HG03175 (cell line): ENCODE measurements around the gene LOX.

ENCODE experiments used
- ATAC-seq: cut with Tn5 transposase; IDR thresholded peaks from one replicate; pipeline ENCODE4 v1.9.1; 2021; ENCODE audit warnings: mild to moderate bottlenecking, moderate library complexity; ENCODE audit not compliant: unreplicated experiment

LOX gene

DNA sequence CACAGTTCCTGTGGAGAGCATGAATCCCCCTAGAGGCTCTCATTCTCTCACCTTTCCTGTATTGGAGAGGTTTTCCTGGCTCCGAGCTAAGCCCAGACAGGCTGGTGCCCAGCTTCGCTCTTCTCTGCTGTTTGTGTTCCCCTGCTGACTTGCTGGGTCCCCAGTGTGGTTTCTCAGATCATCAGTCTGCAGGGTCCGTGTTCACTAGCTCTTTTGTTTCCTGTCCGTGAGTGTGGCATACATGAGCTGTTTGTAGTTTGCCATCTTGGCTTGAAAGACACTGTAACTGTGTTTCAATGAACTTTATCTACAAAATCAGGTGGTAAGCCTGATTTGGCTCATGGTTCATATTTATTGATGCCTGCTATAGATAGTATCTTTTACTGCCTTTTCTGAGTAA lies 23.8 kb downstream of the LOX start:
- no peak for ATAC-seq

DNA sequence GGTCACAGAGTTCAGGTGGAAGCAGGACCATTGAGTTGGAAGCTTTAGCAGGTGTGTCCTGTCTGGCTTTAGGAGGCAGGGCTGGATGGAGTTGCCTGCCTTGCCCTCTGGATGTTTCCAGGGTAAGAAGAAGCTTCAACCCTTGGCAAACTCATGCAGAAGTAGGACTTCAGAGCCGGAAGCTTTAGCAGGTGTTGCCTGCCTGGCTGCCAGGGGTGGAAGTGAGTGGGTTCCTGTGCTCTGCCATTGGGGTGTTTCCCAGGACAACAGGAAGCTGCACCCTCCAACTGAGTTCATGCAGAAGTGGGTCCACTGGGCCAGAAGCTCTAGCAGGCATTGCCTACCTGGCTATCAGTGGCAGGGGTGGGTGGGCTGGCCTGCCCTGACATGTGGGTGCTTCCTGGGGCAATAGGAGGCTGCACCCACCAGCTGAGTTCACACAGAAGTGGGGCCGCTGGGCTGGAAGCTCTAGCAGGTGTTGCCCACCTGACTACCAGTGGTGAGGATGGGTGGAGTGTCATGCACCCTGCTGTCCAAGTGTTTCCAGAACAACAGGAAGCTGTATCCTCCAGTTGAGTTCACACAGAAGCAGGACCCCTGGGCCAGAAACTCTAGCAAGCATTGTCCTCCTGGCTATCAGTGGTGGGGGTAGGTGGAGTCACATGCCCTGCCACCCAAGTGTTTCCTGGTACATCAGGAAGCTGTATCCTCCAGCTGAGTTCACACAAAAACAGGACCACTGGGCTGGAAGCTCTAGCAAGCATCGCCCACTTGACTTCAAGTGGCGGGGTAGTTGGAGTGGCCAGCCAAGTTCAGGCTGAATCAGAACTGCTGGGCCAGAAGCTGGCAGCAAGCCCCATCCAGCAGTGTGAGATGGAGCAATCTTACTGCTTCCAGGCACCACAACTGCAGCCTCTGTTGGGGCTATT lies 24.6 kb downstream of the LOX start:
- ATAC-seq = no peak

DNA sequence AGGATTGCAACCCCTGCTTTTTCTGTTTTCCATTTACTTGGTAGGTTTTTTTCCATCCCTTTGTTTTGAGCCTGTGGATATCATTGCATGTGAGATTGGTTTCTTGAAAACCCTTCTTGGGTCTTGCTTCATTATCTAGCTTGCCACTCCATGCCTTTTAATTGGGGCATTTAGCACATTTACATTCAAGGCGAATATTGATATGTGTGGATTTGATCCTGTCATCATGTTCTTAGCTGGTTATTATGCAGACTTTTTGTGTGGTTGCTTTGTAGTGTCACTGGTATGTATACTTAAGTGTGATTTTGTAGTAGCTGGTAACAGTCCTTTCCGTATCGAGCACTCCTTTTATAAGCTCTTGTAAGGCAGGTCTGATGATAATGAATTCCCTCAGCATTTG lies 26.5 kb downstream of the LOX start:
- ATAC-seq = no peak

DNA sequence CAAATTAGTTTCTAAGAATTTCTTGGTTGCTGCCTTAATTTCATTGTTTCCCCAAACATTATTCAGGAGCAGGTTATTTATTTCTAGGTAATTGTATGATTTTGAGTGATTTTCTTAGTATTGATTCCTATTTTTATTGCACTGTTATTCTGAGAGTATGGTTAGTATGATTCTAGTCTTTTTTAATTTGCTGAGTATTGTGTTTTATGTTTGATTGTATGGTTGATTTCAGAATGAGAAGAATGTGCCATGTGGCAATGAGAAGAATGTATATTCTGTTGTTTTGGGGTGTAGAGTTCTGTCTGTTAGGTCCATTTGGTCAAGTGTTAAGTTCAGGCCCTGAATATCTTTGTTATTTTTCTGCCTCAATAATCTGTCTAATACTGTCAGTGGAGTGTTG lies 27.1 kb downstream of the LOX start:
- ATAC-seq = no peak

DNA sequence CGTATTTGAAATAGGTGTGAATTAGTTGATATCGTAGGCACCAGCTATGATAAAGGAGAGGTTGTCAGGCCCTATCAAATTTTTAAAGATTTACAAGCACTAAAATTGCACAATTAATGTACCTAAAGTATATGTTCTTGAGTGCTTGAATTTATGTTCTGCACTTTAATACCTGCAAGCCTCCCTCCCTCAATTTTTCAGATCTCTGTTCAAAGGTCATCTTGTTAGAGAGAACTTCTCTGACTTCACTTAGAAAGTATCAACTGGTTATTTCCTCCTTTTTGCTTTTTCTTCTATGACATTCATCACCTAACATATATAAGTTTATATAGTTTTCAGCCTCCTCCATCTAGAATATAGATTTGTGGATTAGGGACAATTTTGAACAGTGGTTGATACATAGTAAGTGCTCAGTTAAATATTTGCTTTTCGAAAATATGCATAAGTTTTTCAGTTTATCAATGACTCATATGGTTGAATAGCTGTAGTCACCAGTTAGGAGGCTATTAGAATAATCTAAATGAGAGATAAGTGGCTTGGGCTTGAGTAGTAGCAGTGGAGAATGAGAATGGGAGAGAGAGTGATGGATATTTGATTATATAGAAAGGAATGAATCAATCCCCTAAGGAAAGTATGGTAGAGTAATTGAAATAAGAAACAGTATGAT lies 37.3 kb downstream of the LOX start:
- no peak for ATAC-seq

- no peak for ATAC-seq
Measured at GRCh38 chr5:122036326-122036725, 41.7 kb downstream of the LOX start.

GRCh38 chr5:122035913-122036312 lies 42.1 kb downstream of the LOX start:
- ATAC-seq = no peak

DNA sequence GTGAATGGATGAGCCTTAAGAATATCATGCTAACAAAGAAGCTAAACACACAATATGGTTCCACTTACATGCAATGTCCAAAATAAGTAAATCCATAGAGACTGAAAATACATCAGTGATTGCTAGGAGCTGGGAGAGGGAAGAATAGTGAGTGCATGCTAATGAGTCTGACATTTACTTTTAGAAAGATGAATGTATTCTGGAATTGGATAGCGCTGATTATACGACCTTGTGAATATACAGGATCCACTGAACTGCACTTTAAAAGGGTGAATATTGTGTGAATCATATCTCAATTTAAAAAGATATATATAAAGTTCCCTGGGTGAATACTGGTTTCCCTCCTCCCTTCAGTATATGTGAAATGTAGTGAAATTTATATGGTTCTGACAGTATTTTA lies 46.2 kb downstream of the LOX start:
- no peak for ATAC-seq

- ATAC-seq = no peak
Measured at GRCh38 chr5:122030251-122030650, 47.8 kb downstream of the LOX start.

DNA sequence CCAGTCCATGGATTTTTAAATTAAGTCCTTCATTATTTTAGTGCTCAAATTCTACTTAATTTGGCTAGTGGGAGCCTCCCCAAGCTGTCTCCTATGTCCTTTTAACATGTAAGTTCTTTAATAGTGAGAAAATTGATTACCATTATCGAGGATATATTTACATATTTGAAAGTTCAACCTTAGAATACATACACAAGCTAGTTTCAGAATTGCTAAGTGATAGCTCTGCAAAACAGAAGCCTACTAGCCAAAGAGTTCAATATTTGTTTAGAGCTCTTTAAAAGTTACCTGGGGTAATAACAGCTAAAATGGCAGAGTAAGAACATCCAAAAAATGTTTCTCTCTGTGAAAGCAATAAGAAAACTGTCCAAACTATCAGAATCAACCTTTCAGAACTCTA lies 48.2 kb downstream of the LOX start:
- no peak for ATAC-seq

GRCh38 chr5:122022966-122023365 lies 55.1 kb downstream of the LOX start:
- peak; percentile 68 for ATAC-seq

GRCh38 chr5:122019919-122020590 lies 58.0 kb downstream of the LOX start:
- no peak for ATAC-seq

- ATAC-seq = no peak
Measured at GRCh38 chr5:122015471-122015870, 62.6 kb downstream of the LOX start.

- no peak for ATAC-seq
Measured at GRCh38 chr5:122014236-122014935, 63.7 kb downstream of the LOX start.
